Measurements from ENCODE around the gene PCDHB5.
"Not testable (repeated sequence)": the region's sequence is repeated elsewhere in the genome, so short reads cannot be mapped to it uniquely, and the experiment has no call there.

The PCDHB5 gene

DNA sequence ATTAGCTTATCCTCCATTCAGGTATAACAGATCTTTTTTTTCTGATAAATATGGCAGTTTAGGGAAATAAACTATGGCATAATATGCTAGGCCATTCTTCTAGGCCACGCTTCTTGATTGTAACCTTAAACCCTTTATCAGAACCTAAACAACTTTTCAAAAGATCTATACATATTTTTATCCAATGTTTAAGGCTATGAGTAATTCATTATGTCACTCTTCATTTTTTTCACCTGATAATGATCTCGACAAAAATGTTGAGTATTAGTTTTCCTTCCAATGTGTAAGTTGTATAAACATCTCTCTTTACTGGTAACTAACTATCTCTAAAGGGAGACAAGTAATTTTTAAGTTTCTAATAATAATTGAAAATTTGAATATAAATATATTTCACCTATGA lies 15.8 kb upstream of the PCDHB5 start:
- Histone ChIP-seq H3K9me3 (ENCODE audit: control insufficient read depth, low read length) (no peaks in the 10 kb centered on the region), H3K4me3 (ENCODE audit: insufficient read depth, low read depth, low read length) (no peak overlapping the region), H3K36me3 (ENCODE audit: control insufficient read depth, insufficient read depth, low read length) (no peaks in the 10 kb centered on the region), H3K4me1 (ENCODE audit: control insufficient read depth, insufficient read depth, low read length) (no peaks in the 10 kb centered on the region), H3K27me3 (ENCODE audit: control insufficient read depth, insufficient read depth, low read length, poor library complexity, severe bottlenecking) (no peaks in the 10 kb centered on the region), H3K27ac (ENCODE audit: insufficient read depth, low read depth, low read length, poor library complexity, severe bottlenecking) (no peak overlapping the region)
- 100% methylated on average over 1 of the region's 2 CpGs; no CpG with 5 or more reads in 1 of the 2 experiments for WGBS, 2 experiments

DNA sequence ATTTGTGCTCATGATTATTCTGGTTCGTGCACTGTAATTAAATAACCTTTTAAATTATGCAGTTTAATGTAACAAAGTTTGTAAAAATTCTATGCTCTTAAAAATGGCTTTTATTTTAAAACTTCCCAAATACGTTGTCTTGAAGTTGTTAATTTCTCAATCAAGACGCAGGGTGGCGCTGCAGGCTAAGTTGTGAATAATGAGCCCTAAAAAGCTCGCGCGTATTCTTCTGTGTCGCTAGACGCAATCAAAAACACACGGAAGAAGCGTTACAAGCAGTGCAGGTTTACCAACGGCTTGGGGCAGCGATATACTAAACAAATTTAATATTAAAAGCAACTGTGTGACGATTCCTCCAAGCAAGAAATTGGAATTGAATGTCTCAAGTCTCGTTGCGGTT lies 13.4 kb upstream of the PCDHB5 start, which contains the start of gene PCDHB4:
PCDHB4 (plus strand) TSS at position 256 of the 400 bp plus-strand sequence. CDS start 181 bp downstream, outside the sequence.
- H3K27ac ChIP-seq (ENCODE audit: insufficient read depth, low read depth, low read length, poor library complexity, severe bottlenecking): no peak within 1 kb of the TSS

DNA sequence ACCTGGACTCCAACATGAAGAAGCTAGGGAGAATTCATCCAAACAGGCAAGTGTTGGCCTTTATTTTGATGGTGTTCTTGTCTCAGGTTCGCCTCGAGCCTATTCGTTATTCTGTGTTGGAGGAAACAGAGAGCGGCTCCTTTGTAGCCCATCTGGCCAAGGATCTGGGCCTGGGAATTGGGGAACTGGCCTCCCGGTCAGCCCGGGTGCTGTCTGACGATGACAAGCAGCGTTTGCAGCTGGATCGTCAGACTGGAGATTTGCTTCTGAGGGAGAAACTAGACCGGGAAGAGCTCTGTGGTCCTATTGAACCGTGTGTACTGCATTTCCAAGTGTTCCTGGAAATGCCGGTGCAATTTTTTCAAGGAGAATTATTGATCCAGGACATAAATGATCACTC lies 13.0 kb upstream of the PCDHB5 start:
- no peaks in the 10 kb centered on the region for H3K4me1 ChIP-seq (ENCODE audit: control insufficient read depth, insufficient read depth, low read length)
- no peaks in the 10 kb centered on the region for H3K9me3 ChIP-seq (ENCODE audit: control insufficient read depth, low read length)
- 94 to 95% methylated on average over 12 of the region's 12 CpGs for WGBS, 2 experiments
- no peaks in the 10 kb centered on the region for H3K27me3 ChIP-seq (ENCODE audit: control insufficient read depth, insufficient read depth, low read length, poor library complexity, severe bottlenecking)
- no peaks in the 10 kb centered on the region for H3K36me3 ChIP-seq (ENCODE audit: control insufficient read depth, insufficient read depth, low read length)
- H3K27ac ChIP-seq (ENCODE audit: insufficient read depth, low read depth, low read length, poor library complexity, severe bottlenecking): no peak overlapping the region
- no peak overlapping the region for H3K4me3 ChIP-seq (ENCODE audit: insufficient read depth, low read depth, low read length)

More for the DNA sequence above, 13.4 kb upstream of the PCDHB5 start, which contains the start of gene PCDHB4:
- Histone ChIP-seq H3K9me3 (ENCODE audit: control insufficient read depth, low read length) (no peaks in the 10 kb centered on the region), H3K4me3 (ENCODE audit: insufficient read depth, low read depth, low read length) (no peak within 1 kb of the TSS), H3K4me1 (ENCODE audit: control insufficient read depth, insufficient read depth, low read length) (no peaks in the 10 kb centered on the region), H3K27me3 (ENCODE audit: control insufficient read depth, insufficient read depth, low read length, poor library complexity, severe bottlenecking) (no peaks in the 10 kb centered on the region), H3K36me3 (ENCODE audit: control insufficient read depth, insufficient read depth, low read length) (no peaks in the 10 kb centered on the region)
- WGBS, 2 experiments: 80 to 84% methylated on average over 15 to 16 of the region's 16 CpGs

DNA sequence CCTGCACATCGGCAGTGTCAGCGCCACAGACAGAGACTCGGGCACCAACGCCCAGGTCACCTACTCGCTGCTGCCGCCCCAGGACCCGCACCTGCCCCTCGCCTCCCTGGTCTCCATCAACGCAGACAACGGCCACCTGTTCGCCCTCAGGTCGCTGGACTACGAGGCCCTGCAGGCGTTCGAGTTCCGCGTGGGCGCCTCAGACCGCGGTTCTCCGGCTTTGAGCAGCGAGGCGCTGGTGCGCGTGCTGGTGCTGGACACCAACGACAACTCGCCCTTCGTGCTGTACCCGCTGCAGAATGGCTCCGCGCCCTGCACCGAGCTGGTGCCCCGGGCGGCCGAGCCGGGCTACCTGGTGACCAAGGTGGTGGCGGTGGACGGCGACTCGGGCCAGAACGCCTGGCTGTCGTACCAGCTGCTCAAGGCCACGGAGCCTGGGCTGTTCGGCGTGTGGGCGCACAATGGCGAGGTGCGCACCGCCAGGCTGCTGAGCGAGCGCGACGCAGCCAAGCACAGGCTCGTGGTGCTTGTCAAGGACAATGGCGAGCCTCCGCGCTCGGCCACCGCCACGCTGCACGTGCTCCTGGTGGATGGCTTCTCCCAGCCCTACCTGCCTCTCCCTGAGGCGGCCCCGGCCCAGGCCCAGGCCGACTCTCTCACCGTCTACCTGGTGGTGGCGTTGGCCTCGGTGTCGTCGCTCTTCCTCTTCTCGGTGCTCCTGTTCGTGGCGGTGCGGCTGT lies 11.4 kb upstream of the PCDHB5 start:
- not testable (repeated sequence) for H3K36me3 ChIP-seq (ENCODE audit: control insufficient read depth, insufficient read depth, low read length); H3K4me3 ChIP-seq (ENCODE audit: insufficient read depth, low read depth, low read length); H3K27me3 ChIP-seq (ENCODE audit: control insufficient read depth, insufficient read depth, low read length, poor library complexity, severe bottlenecking); H3K4me1 ChIP-seq (ENCODE audit: control insufficient read depth, insufficient read depth, low read length); H3K9me3 ChIP-seq (ENCODE audit: control insufficient read depth, low read length); H3K27ac ChIP-seq (ENCODE audit: insufficient read depth, low read depth, low read length, poor library complexity, severe bottlenecking)
- WGBS, 2 experiments: 95 to 96% methylated on average over 55 to 57 of the region's 73 CpGs

DNA sequence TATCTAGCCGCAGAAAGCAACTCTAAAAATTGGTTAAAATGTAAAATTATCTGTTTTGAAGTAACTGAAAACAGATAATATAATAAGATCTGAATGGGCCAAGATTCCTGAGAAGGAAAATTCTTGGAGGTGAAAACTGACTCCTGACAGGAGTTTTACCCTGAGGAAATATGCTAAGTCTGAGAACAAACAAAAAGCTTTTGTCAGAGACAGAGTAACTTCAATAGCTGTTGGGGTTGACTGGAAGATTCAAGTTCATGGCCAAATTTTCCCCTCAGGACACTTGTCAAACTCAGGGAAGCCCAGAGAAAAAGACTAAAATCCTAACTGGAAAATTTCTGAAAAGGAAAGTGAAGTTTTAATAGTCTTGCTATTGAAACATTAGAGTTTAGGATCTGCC lies 7.7 kb upstream of the PCDHB5 start:
- Histone ChIP-seq H3K9me3 (ENCODE audit: control insufficient read depth, low read length) (no peaks in the 10 kb centered on the region), H3K27ac (ENCODE audit: insufficient read depth, low read depth, low read length, poor library complexity, severe bottlenecking) (no peak overlapping the region), H3K4me1 (ENCODE audit: control insufficient read depth, insufficient read depth, low read length) (no peaks in the 10 kb centered on the region), H3K36me3 (ENCODE audit: control insufficient read depth, insufficient read depth, low read length) (no peaks in the 10 kb centered on the region), H3K27me3 (ENCODE audit: control insufficient read depth, insufficient read depth, low read length, poor library complexity, severe bottlenecking) (no peaks in the 10 kb centered on the region), H3K4me3 (ENCODE audit: insufficient read depth, low read depth, low read length) (no peak overlapping the region)
- 92 to 100% methylated on average over 1 of the region's 1 CpG for WGBS, 2 experiments

DNA sequence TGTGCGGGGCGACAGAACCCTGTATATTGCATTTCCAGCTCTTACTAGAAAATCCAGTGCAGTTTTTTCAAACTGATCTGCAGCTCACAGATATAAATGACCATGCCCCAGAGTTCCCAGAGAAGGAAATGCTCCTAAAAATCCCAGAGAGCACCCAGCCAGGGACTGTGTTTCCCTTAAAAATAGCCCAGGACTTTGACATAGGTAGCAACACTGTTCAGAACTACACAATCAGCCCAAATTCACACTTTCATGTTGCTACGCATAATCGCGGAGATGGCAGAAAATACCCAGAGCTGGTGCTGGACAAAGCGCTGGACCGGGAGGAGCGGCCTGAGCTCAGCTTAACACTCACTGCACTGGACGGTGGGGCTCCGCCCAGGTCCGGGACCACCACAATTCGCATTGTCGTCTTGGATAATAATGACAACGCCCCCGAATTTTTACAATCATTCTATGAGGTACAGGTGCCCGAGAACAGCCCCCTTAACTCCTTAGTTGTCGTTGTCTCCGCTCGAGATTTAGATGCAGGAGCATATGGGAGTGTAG lies 786 bp downstream of the PCDHB5 start:
- no peaks in the 10 kb centered on the region for H3K36me3 ChIP-seq (ENCODE audit: control insufficient read depth, insufficient read depth, low read length)
- H3K4me3 ChIP-seq (ENCODE audit: insufficient read depth, low read depth, low read length): no peak overlapping the region
- H3K27ac ChIP-seq (ENCODE audit: insufficient read depth, low read depth, low read length, poor library complexity, severe bottlenecking): no peak overlapping the region
- H3K27me3 ChIP-seq (ENCODE audit: control insufficient read depth, insufficient read depth, low read length, poor library complexity, severe bottlenecking): no peaks in the 10 kb centered on the region
- H3K4me1 ChIP-seq (ENCODE audit: control insufficient read depth, insufficient read depth, low read length): no peaks in the 10 kb centered on the region
- peaks cover 5% of the 10 kb centered on the region for H3K9me3 ChIP-seq (ENCODE audit: control insufficient read depth, low read length)
- WGBS, 2 experiments: 95 to 97% methylated on average over 19 of the region's 19 CpGs

DNA sequence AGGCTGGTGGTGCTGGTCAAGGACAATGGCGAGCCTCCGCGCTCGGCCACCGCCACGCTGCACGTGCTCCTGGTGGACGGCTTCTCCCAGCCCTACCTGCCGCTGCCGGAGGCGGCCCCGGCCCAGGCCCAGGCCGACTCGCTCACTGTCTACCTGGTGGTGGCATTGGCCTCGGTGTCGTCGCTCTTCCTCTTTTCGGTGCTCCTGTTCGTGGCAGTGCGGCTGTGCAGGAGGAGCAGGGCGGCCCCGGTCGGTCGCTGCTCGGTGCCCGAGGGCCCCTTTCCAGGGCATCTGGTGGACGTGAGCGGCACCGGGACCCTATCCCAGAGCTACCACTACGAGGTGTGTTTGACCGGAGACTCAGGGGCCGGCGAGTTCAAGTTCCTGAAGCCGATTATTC lies 2.3 kb downstream of the PCDHB5 start:
- not testable (repeated sequence) for H3K9me3 ChIP-seq (ENCODE audit: control insufficient read depth, low read length); H3K36me3 ChIP-seq (ENCODE audit: control insufficient read depth, insufficient read depth, low read length); H3K27me3 ChIP-seq (ENCODE audit: control insufficient read depth, insufficient read depth, low read length, poor library complexity, severe bottlenecking); H3K4me1 ChIP-seq (ENCODE audit: control insufficient read depth, insufficient read depth, low read length); H3K4me3 ChIP-seq (ENCODE audit: insufficient read depth, low read depth, low read length); H3K27ac ChIP-seq (ENCODE audit: insufficient read depth, low read depth, low read length, poor library complexity, severe bottlenecking)
- 95% methylated on average over 34 of the region's 34 CpGs for WGBS, 2 experiments

DNA sequence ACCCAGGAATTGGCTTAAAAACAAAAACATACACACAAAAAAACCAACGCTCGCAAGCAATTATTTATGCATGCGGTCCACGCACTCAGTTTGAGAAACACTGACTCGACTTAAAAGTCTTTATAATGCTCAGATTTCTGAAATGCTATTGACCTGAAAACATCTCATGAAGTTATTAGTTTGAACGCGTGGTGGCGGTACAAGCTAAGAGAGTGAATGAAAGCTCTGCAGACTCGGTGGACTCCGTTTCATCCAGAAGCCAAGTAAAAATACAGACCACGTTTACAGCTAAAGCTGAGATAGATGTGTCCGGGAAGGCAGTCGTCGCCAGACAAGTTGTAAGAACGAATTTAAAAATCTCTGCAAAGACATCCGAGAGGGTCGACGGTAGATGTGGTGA lies 14.8 kb downstream of the PCDHB5 start, which contains the start of gene PCDHB6:
PCDHB6 (plus strand) TSS at position 246 of the 400 bp plus-strand sequence. CDS start 201 bp downstream, outside the sequence.
- Histone ChIP-seq H3K36me3 (ENCODE audit: control insufficient read depth, insufficient read depth, low read length) (peaks cover 4% of the 10 kb centered on the region), H3K9me3 (ENCODE audit: control insufficient read depth, low read length) (no peaks in the 10 kb centered on the region), H3K4me1 (ENCODE audit: control insufficient read depth, insufficient read depth, low read length) (no peaks in the 10 kb centered on the region), H3K4me3 (ENCODE audit: insufficient read depth, low read depth, low read length) (no peak within 1 kb of the TSS), H3K27me3 (ENCODE audit: control insufficient read depth, insufficient read depth, low read length, poor library complexity, severe bottlenecking) (no peaks in the 10 kb centered on the region), H3K27ac (ENCODE audit: insufficient read depth, low read depth, low read length, poor library complexity, severe bottlenecking) (no peak within 1 kb of the TSS)
- WGBS, 2 experiments: 90 to 93% methylated on average over 18 of the region's 18 CpGs

DNA sequence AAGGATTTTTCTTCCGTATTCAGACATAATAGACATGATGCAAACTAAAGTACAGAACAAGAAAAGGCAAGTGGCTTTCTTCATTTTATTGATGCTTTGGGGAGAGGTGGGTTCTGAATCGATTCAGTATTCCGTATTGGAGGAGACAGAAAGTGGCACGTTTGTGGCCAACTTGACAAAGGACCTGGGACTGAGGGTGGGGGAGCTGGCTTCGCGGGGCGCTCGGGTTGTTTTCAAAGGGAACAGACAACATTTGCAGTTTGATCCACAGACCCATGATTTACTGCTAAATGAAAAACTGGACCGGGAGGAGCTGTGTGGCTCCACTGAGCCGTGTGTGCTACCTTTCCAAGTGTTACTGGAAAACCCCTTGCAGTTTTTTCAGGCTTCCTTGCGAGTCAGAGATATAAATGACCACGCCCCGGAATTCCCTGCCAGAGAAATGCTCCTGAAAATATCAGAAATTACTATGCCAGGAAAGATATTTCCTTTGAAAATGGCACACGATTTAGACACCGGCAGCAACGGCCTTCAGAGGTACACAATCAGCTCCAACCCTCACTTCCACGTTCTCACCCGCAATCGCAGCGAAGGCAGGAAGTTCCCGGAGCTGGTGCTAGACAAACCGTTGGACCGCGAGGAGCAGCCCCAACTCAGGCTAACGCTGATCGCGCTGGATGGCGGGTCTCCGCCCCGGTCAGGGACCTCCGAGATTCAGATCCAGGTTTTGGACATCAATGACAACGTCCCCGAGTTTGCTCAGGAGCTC lies 15.4 kb downstream of the PCDHB5 start:
- WGBS, 2 experiments: 95 to 96% methylated on average over 33 of the region's 33 CpGs
- Histone ChIP-seq H3K4me1 (ENCODE audit: control insufficient read depth, insufficient read depth, low read length) (no peaks in the 10 kb centered on the region), H3K27ac (ENCODE audit: insufficient read depth, low read depth, low read length, poor library complexity, severe bottlenecking) (no peak overlapping the region), H3K27me3 (ENCODE audit: control insufficient read depth, insufficient read depth, low read length, poor library complexity, severe bottlenecking) (no peaks in the 10 kb centered on the region), H3K36me3 (ENCODE audit: control insufficient read depth, insufficient read depth, low read length) (peaks cover 4% of the 10 kb centered on the region), H3K9me3 (ENCODE audit: control insufficient read depth, low read length) (no peaks in the 10 kb centered on the region), H3K4me3 (ENCODE audit: insufficient read depth, low read depth, low read length) (no peak overlapping the region)

DNA sequence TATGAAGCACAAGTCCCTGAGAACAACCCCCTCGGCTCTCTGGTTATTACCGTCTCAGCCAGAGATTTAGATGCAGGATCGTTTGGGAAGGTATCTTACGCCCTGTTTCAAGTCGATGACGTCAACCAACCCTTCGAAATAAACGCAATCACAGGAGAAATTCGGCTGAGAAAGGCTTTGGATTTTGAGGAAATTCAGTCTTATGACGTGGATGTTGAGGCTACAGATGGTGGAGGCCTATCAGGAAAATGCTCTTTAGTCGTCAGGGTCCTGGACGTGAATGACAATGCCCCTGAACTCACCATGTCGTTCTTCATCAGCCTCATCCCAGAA lies 16.0 kb downstream of the PCDHB5 start:
- WGBS, 2 experiments: 92 to 94% methylated on average over 13 of the region's 13 CpGs
- no peak overlapping the region for H3K4me3 ChIP-seq (ENCODE audit: insufficient read depth, low read depth, low read length)
- H3K9me3 ChIP-seq (ENCODE audit: control insufficient read depth, low read length): no peaks in the 10 kb centered on the region

More for the DNA sequence above, 16.0 kb downstream of the PCDHB5 start:
- no peaks in the 10 kb centered on the region for H3K27me3 ChIP-seq (ENCODE audit: control insufficient read depth, insufficient read depth, low read length, poor library complexity, severe bottlenecking)
- H3K36me3 ChIP-seq (ENCODE audit: control insufficient read depth, insufficient read depth, low read length): peaks cover 4% of the 10 kb centered on the region
- no peaks in the 10 kb centered on the region for H3K4me1 ChIP-seq (ENCODE audit: control insufficient read depth, insufficient read depth, low read length)
- H3K27ac ChIP-seq (ENCODE audit: insufficient read depth, low read depth, low read length, poor library complexity, severe bottlenecking): no peak overlapping the region

Data from ectodermal cell (in vitro differentiated cells).